Dermis blood vessel endothelial cell (primary cell): ENCODE measurements around the gene TIMMDC1. TPM values are rescaled to one million over a fixed set of nuclear protein-coding genes. Genes with fewer than 3 reads are reported as not detected.
"Not testable (repeated sequence)": the region's sequence is repeated elsewhere in the genome, so short reads cannot be mapped to it uniquely, and the experiment has no call there.

ENCODE experiments used
- DNase-seq: peaks from one replicate; pipeline ENCODE4 v3.0.0; 2010
- total RNA-seq: library from RNA; depleted of rRNA; stranded (reverse); fragments of >200 nt; gene quantifications from 2 replicates; pipeline ENCODE4 v1.2.3, GENCODE V29; 2014

Gene TIMMDC1
- total RNA-seq, 1 donor from 2014 or later, result 38.8 TPM

- DNase-seq, result no peak
Observed at GRCh38 chr3:119557192-119557876, 59.0 kb downstream of the TIMMDC1 start.

GRCh38 chr3:119557877-119558269, 59.5 kb downstream of the TIMMDC1 start:
- no peak for DNase-seq

- DNase-seq, result no peak
Observed at GRCh38 chr3:119558626-119559317, 60.4 kb downstream of the TIMMDC1 start.

- DNase-seq, result peak; percentile 65
Observed at GRCh38 chr3:119559441-119559963, 61.2 kb downstream of the TIMMDC1 start, which contains the start of gene CD80. TSS of gene CD80 (minus strand) at chr3:119559614. CDS start at chr3:119557728, 1,886 bp downstream.

GRCh38 chr3:119560160-119560559, 61.8 kb downstream of the TIMMDC1 start:
- DNase-seq, result no peak

GRCh38 chr3:119562307-119562961, 64.1 kb downstream of the TIMMDC1 start:
- peak; percentile 12 for DNase-seq

- not testable (repeated sequence) for DNase-seq
Observed at GRCh38 chr3:119563334-119563733, 65.0 kb downstream of the TIMMDC1 start.

GRCh38 chr3:119569156-119569555, 70.8 kb downstream of the TIMMDC1 start:
- no peak for DNase-seq

- DNase-seq, result no peak
Observed at GRCh38 chr3:119570229-119570628, 71.9 kb downstream of the TIMMDC1 start.

- DNase-seq, result no peak
Observed at GRCh38 chr3:119571230-119571629, 72.9 kb downstream of the TIMMDC1 start.

GRCh38 chr3:119571688-119572087, 73.3 kb downstream of the TIMMDC1 start:
- peak; percentile 73 for DNase-seq

Other genes starting within 250 kb of the TIMMDC1 start
- gene ARHGAP31, start 204.2 kb upstream of the TIMMDC1 start, total RNA-seq, result 51.7 and 64.1 TPM in 2 replicates
- gene TMEM39A, start 34.9 kb upstream of the TIMMDC1 start, total RNA-seq, result 29.8 and 41.4 TPM in 2 replicates
- gene POGLUT1, start 29.6 kb upstream of the TIMMDC1 start, total RNA-seq, result 20.2 and 27.9 TPM in 2 replicates
- gene CD80, start 61.1 kb downstream of the TIMMDC1 start, total RNA-seq, result 0.14 and 0.17 TPM in 2 replicates
- gene ADPRH, start 80.9 kb downstream of the TIMMDC1 start, total RNA-seq, result 11.9 and 15.3 TPM in 2 replicates
- 2.4 and 14.8 TPM in 2 replicates for gene PLA1A, start 99.3 kb downstream of the TIMMDC1 start, total RNA-seq
- 0.33 and 1.7 TPM in 2 replicates for gene POPDC2, start 162.0 kb downstream of the TIMMDC1 start, total RNA-seq
- gene COX17, start 178.9 kb downstream of the TIMMDC1 start, total RNA-seq, result 18.9 TPM in 2 replicates
- gene CFAP91, start 204.5 kb downstream of the TIMMDC1 start, total RNA-seq, result 0.14 and 0.34 TPM in 2 replicates